Loucy (cell line): ENCODE results near the gene MVB12A.

ENCODE experiments used
- CTCF ChIP-seq: fragments of 200-600 bp; sonication (generic); conservative IDR thresholded peaks from 2 replicates; pipeline ENCODE4 v1.5.1; 2014; ENCODE audit warnings: mild to moderate bottlenecking, antibody characterized with exemption, low read length
- EZH2phosphoT487 ChIP-seq: fragments of 200-600 bp; IDR thresholded peaks from 2 replicates; pipeline ENCODE4 v1.6.1; 2018; ENCODE audit warnings: antibody characterized with exemption, mild to moderate bottlenecking, moderate library complexity, borderline replicate concordance

GRCh38 chr19:17455308-17456123 lies 35.7 kb downstream of the MVB12A start:
- TF ChIP-seq CTCF (no peak), EZH2phosphoT487 (no peak)
